Mammary epithelial cell (primary cell): ENCODE data around the gene IPO5.

Experiments used
- EZH2 ChIP-seq: IDR thresholded peaks from 2 replicates; pipeline ENCODE4 v1.6.1; 2012; ENCODE audit warnings: low read length, inconsistent platforms, borderline replicate concordance
- TF ChIP-seq, protein P1 (sequence below), 2 donors: IDR thresholded peaks in 1 of 2; conservative IDR thresholded peaks in 1 of 2; 2 replicates each; pipeline ENCODE4 v1.5.1; 2011 to 2012; ENCODE audit warnings: inconsistent platforms in 2 of 2, low read length in 2 of 2, mild to moderate bottlenecking in 2 of 2, control low read depth in 1 of 2, low read depth in 1 of 2; ENCODE audit not compliant: insufficient read depth in 1 of 2; ENCODE audit errors: extremely low read depth in 1 of 2

DNA sequence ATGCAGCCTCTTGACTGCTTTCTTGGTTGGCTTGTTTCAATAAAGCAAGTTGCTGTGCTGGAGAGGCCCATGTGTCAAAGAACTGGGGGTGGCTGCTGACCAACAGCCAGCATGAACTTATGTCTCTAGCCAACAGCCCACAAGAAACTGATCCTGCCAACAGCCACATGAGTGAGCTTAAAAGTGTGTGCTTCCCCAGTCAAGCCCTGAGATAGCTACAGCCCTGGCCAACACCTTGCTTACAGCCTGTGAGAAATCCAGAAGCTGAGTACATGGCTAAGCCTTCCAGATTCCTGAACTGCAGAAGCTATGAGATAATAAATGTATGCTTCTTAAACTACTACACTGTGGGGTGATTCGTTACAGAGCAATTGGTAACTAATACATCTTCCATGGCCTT, 38.9 kb upstream of the IPO5 start:
- TF ChIP-seq, protein P1, sequence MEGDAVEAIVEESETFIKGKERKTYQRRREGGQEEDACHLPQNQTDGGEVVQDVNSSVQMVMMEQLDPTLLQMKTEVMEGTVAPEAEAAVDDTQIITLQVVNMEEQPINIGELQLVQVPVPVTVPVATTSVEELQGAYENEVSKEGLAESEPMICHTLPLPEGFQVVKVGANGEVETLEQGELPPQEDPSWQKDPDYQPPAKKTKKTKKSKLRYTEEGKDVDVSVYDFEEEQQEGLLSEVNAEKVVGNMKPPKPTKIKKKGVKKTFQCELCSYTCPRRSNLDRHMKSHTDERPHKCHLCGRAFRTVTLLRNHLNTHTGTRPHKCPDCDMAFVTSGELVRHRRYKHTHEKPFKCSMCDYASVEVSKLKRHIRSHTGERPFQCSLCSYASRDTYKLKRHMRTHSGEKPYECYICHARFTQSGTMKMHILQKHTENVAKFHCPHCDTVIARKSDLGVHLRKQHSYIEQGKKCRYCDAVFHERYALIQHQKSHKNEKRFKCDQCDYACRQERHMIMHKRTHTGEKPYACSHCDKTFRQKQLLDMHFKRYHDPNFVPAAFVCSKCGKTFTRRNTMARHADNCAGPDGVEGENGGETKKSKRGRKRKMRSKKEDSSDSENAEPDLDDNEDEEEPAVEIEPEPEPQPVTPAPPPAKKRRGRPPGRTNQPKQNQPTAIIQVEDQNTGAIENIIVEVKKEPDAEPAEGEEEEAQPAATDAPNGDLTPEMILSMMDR (conservative IDR thresholded peaks at IDR 0.05 in 1 of 2, IDR thresholded peaks at IDR 0.05 in 1 of 2; ENCODE audit: extremely low read depth in 1 of 2, insufficient read depth in 1 of 2, low read depth in 1 of 2, low read length in 2 of 2) = no peak
- no peak for TF ChIP-seq EZH2
